GM18517 (cell line): ENCODE measurements around the gene CD274.
A peak's percentile ranks its signal among the peaks of the same experiment; 100 is the strongest.
"Not testable (repeated sequence)": the region's sequence is repeated elsewhere in the genome, so short reads cannot be mapped to it uniquely, and the experiment has no call there.

Experiments used
- ATAC-seq: cut with Tn5 transposase; IDR thresholded peaks from one replicate; pipeline ENCODE4 v1.9.1; 2021; ENCODE audit warnings: mild to moderate bottlenecking, moderate library complexity; ENCODE audit not compliant: unreplicated experiment

Gene CD274

GRCh38 chr9:5493679-5494511 lies 43.6 kb downstream of the CD274 start:
- ATAC-seq: peak; percentile 86

- ATAC-seq: not testable (repeated sequence)
Measured at GRCh38 chr9:5494765-5495164, 44.4 kb downstream of the CD274 start.

GRCh38 chr9:5499157-5499556 lies 48.8 kb downstream of the CD274 start:
- ATAC-seq: no peak

GRCh38 chr9:5499889-5500398 lies 49.6 kb downstream of the CD274 start:
- ATAC-seq: no peak

GRCh38 chr9:5500441-5501235 lies 50.3 kb downstream of the CD274 start:
- ATAC-seq: no peak

GRCh38 chr9:5502553-5502952 lies 52.2 kb downstream of the CD274 start:
- ATAC-seq: no peak

GRCh38 chr9:5509573-5509972 lies 59.2 kb downstream of the CD274 start:
- ATAC-seq: no peak

GRCh38 chr9:5510360-5510931 lies 60.1 kb downstream of the CD274 start, which contains the start of gene PDCD1LG2:
Gene PDCD1LG2 (plus strand): TSS chr9:5510531. CDS start chr9:5522547, 12,016 bp downstream.
- peak; percentile 72 for ATAC-seq

GRCh38 chr9:5510989-5511388 lies 60.6 kb downstream of the CD274 start:
- ATAC-seq: no peak

GRCh38 chr9:5511476-5511875 lies 61.1 kb downstream of the CD274 start:
- ATAC-seq: no peak

- ATAC-seq: no peak
Measured at GRCh38 chr9:5511935-5512580, 61.7 kb downstream of the CD274 start.

- no peak for ATAC-seq
Measured at GRCh38 chr9:5512658-5513452, 62.5 kb downstream of the CD274 start.

GRCh38 chr9:5513966-5514616 lies 63.7 kb downstream of the CD274 start:
- no peak for ATAC-seq

GRCh38 chr9:5514617-5515260 lies 64.4 kb downstream of the CD274 start:
- ATAC-seq: no peak

GRCh38 chr9:5515261-5515650 lies 64.9 kb downstream of the CD274 start:
- no peak for ATAC-seq

GRCh38 chr9:5516453-5517220 lies 66.3 kb downstream of the CD274 start:
- ATAC-seq: no peak

GRCh38 chr9:5518171-5518936 lies 68.0 kb downstream of the CD274 start:
- ATAC-seq: peak; percentile 84

- peak; percentile 30 for ATAC-seq
Measured at GRCh38 chr9:5518937-5519319, 68.6 kb downstream of the CD274 start.
